Liver (tissue), 9 donors: ENCODE measurements around the gene JAKMIP2. TPM values are rescaled to one million over a fixed set of nuclear protein-coding genes. Genes with fewer than 3 reads are reported as not detected.

Experiments
- DNase-seq: peaks from one replicate; pipeline ENCODE4 v3.0.0-alpha.2; 2017; ENCODE audit warnings: low spot score
- H3K27ac ChIP-seq, 2 donors: one replicate each; pipeline ENCODE4 v1.7.0; 2013; ENCODE audit warnings: inconsistent platforms in 2 of 2, low read length in 2 of 2, control low read depth in 1 of 2, low read depth in 1 of 2, mild to moderate bottlenecking in 1 of 2
- H3K27me3 ChIP-seq, 4 donors: one replicate each; pipeline versions ENCODE4 v1.6.1 to v1.7.0; 2013; ENCODE audit warnings: low read length in 3 of 4, inconsistent platforms in 1 of 4, mild to moderate bottlenecking in 1 of 4, moderate library complexity in 1 of 4; ENCODE audit not compliant: control insufficient read depth in 4 of 4, insufficient read depth in 4 of 4
- H3K36me3 ChIP-seq, 4 donors: one replicate each; pipeline versions ENCODE4 v1.6.1 to v1.7.0; 2013; ENCODE audit warnings: low read length in 3 of 4, mild to moderate bottlenecking in 3 of 4, low read depth in 1 of 4, moderate library complexity in 1 of 4; ENCODE audit not compliant: control insufficient read depth in 4 of 4, insufficient read depth in 3 of 4
- H3K4me1 ChIP-seq, 4 donors: one replicate each; pipeline versions ENCODE4 v1.6.1 to v1.7.0; 2013; ENCODE audit warnings: low read length in 3 of 4, mild to moderate bottlenecking in 3 of 4, moderate library complexity in 1 of 4; ENCODE audit not compliant: control insufficient read depth in 4 of 4, insufficient read depth in 4 of 4
- H3K4me3 ChIP-seq, 3 donors: one replicate each; pipeline versions ENCODE4 v1.6.1 to v1.7.0; 2013; ENCODE audit warnings: low read length in 3 of 3, control low read depth in 1 of 3, low read depth in 1 of 3, mild to moderate bottlenecking in 1 of 3
- H3K9ac ChIP-seq, 2 donors: one replicate each; pipeline ENCODE4 v1.7.0; 2013; ENCODE audit warnings: low read length in 2 of 2, mild to moderate bottlenecking in 2 of 2, moderate library complexity in 2 of 2, control low read depth in 1 of 2, low read depth in 1 of 2
- H3K9me3 ChIP-seq, 4 donors: one replicate each; pipeline versions ENCODE4 v1.6.1 to v1.7.0; 2013; ENCODE audit warnings: low read length in 3 of 4; ENCODE audit not compliant: control insufficient read depth in 4 of 4
- ATF3 ChIP-seq: IDR thresholded peaks from 2 replicates; pipeline ENCODE4 v1.6.1; 2016; ENCODE audit warnings: antibody characterized with exemption
- FOXA1 ChIP-seq: IDR thresholded peaks from 2 replicates; pipeline ENCODE4 v1.6.1; 2016; ENCODE audit warnings: antibody characterized with exemption
- FOXA2 ChIP-seq: IDR thresholded peaks from 2 replicates; pipeline ENCODE4 v1.6.1; 2016; ENCODE audit warnings: antibody characterized with exemption
- GABPA ChIP-seq, 2 donors: IDR thresholded peaks in 1 of 2; conservative IDR thresholded peaks in 1 of 2; 2 replicates each; pipeline ENCODE4 v1.6.1; 2016; ENCODE audit warnings: antibody characterized with exemption in 2 of 2, mild to moderate bottlenecking in 1 of 2, moderate library complexity in 1 of 2
- HNF4A ChIP-seq, 2 donors: conservative IDR thresholded peaks; 2 replicates each; pipeline ENCODE4 v1.6.1; 2016; ENCODE audit warnings: antibody characterized with exemption in 2 of 2, mild to moderate bottlenecking in 2 of 2
- JUND ChIP-seq, 2 donors: IDR thresholded peaks; 2 replicates each; pipeline ENCODE4 v1.6.1; 2016; ENCODE audit warnings: antibody characterized with exemption in 2 of 2
- REST ChIP-seq: IDR thresholded peaks from 2 replicates; pipeline ENCODE4 v1.6.1; 2016; ENCODE audit warnings: antibody characterized with exemption, mild to moderate bottlenecking
- RXRA ChIP-seq, 2 donors: IDR thresholded peaks; 2 replicates each; pipeline ENCODE4 v1.6.1; 2017 to 2018; ENCODE audit warnings: antibody characterized with exemption in 2 of 2, mild to moderate bottlenecking in 1 of 2
- SP1 ChIP-seq: IDR thresholded peaks from 2 replicates; pipeline ENCODE4 v1.6.1; 2018; ENCODE audit warnings: antibody characterized with exemption, mild to moderate bottlenecking
- YY1 ChIP-seq: IDR thresholded peaks from 2 replicates; pipeline ENCODE4 v1.6.1; 2016; ENCODE audit warnings: antibody characterized with exemption, mild to moderate bottlenecking
- WGBS: extraction: QIAGEN DNeasy Blood & Tissue Kit; methylation state at CpG from one replicate; pipeline ENCODE4 v1.1.7; 2013; 5-methylcytosine and 5-hydroxymethylcytosine counted together
- polyA plus RNA-seq, 2 donors: library from polyadenylated mRNA; stranded (reverse) in 1 of 2; unstranded in 1 of 2; fragments of 200-250 nt in 1 of 2; fragments of >200 nt in 1 of 2; fragmentation: Nextera tagmentation in 1 of 2; extraction: Ambion mirVana in 1 of 2; gene quantifications; one replicate each; pipeline versions ENCODE4 v1.2.1 to v1.2.3, GENCODE V29; 2013 to 2015
- total RNA-seq, 2 donors: library from RNA; depleted of rRNA; stranded (reverse); fragments of >200 nt; gene quantifications; one replicate each; pipeline ENCODE4 v1.2.3, GENCODE V29; 2014
- donor health status: healthy.
- donor health status: healthy.
- donor health status: healthy.
- donor health status: healthy.
- donor health status: healthy.

JAKMIP2 gene
- total and polyA plus RNA-seq, 4 donors = 0.06 to 0.38 (median 0.24) TPM

DNA sequence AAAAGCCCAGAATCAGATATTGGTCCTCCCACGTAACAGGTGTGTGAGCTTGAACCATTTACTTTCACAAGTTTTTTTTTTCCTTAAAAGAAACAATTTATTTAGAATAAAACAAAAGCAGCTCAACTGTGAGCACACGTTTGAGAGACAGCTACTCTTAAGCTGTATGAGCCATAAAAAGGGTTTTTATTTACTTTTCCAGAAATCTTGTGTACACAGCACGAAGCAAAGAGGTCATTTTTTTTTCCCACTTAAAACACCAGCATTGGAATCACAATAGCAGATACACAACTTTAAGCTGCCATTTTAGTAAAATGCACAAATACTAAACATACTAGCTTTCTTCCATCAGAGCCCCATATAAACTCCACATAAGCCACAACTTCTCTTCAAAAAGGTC is 44.6 kb downstream of the JAKMIP2 start:
- DNase-seq = no peak
- no peaks in the 10 kb centered on the region for H3K27me3 ChIP-seq
- no peak overlapping the region for H3K27ac ChIP-seq
- WGBS = 40% methylated on average over 3 of the region's 3 CpGs
- no peak overlapping the region for H3K4me3 ChIP-seq
- peak; percentile 72 for TF ChIP-seq FOXA2
- TF ChIP-seq YY1 = no peak
- peak; percentile 14 for TF ChIP-seq SP1
- peak; percentile 21 to 23 for TF ChIP-seq HNF4A (conservative IDR thresholded peaks at IDR 0.05)
- TF ChIP-seq RXRA (IDR thresholded peaks at IDR 0.05) = peak in 1 of 2 donors; percentile 16
- TF ChIP-seq JUND (IDR thresholded peaks at IDR 0.05) = no peak
- H3K36me3 ChIP-seq = no peaks in the 10 kb centered on the region
- H3K4me1 ChIP-seq = peaks cover 0 to 10% (median 6%) of the 10 kb centered on the region in 4 donors
- no peaks in the 10 kb centered on the region for H3K9me3 ChIP-seq
- H3K9ac ChIP-seq = no peak overlapping the region

DNA sequence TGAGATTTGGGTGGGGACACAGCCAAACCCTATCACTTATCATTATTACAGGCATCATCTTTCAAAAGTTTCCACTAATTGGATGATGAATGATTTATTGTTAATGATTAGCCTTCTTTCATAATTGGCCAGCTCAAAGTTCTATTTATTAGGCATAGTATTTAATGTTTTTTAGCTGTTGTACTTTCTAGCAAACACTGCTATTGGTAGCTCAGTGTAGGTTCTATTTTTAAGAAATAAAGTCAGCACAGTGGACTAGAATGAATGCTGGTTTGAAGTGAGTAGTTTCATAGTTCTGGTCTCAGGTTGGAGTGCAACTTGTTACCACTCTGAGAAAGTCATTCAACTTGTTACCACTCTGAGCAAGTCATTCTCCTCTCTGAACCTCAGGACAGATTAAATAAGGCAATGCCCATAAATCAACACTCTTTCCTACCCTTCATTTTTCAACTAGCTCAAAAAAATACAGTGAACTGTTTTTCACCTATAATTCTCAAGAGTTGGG is 46.9 kb downstream of the JAKMIP2 start:
- Histone ChIP-seq H3K9ac (no peak overlapping the region), H3K4me1 (peaks cover 0 to 10% (median 6%) of the 10 kb centered on the region in 4 donors), H3K9me3 (no peaks in the 10 kb centered on the region), H3K4me3 (no peak overlapping the region), H3K27ac (no peak overlapping the region), H3K36me3 (no peaks in the 10 kb centered on the region), H3K27me3 (no peaks in the 10 kb centered on the region)
- no peak for DNase-seq
- TF ChIP-seq HNF4A (conservative IDR thresholded peaks at IDR 0.05) (peak; percentile 10 to 23), FOXA1 (no peak), REST (no peak)

DNA sequence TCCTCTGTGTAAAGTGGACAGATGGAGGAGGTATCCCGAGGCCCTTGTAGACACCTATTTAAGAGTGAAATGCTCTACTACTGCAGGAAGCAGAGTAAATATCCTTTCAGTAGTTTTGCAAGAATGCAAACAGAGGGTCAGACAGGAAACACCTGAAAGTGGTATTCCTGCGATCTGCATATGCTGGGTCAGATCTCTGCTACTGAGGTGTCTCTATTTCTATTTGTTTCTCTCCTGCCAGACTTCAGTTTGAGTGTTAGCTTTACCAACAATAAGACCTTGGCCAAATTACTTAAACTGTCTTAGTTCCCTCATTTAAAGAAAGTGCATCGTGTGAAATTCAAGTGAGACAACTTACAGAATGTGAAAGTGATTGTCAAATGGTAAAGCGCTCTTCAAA is 47.6 kb downstream of the JAKMIP2 start:
- TF ChIP-seq FOXA1 (no peak), RXRA (IDR thresholded peaks at IDR 0.05) (peak in 1 of 2 donors; percentile 28), FOXA2 (peak; percentile 56), REST (no peak), HNF4A (conservative IDR thresholded peaks at IDR 0.05) (no peak), ATF3 (no peak), GABPA (IDR thresholded peaks at IDR 0.05 in 1 of 2, conservative IDR thresholded peaks at IDR 0.05 in 1 of 2) (no peak)
- no peak for DNase-seq
- Histone ChIP-seq H3K4me3 (no peak overlapping the region), H3K36me3 (no peaks in the 10 kb centered on the region), H3K27me3 (no peaks in the 10 kb centered on the region), H3K27ac (no peak overlapping the region), H3K4me1 (peaks cover 0 to 10% (median 6%) of the 10 kb centered on the region in 4 donors), H3K9me3 (no peaks in the 10 kb centered on the region), H3K9ac (no peak overlapping the region)
- WGBS = 44% methylated on average over 4 of the region's 4 CpGs
